Neutrophil (primary cell): ENCODE data around the gene ARHGAP44.

Experiments
- H3K27ac ChIP-seq: fragments of 200-600 bp; sonication (generic); 2 replicates; pipeline ENCODE4 v1.5.1; 2016; ENCODE audit warnings: mild to moderate bottlenecking, moderate library complexity
- H3K27me3 ChIP-seq: fragments of 200-600 bp; sonication (generic); 2 replicates; pipeline ENCODE4 v1.6.0; 2016; ENCODE audit warnings: mild to moderate bottlenecking
- H3K36me3 ChIP-seq: fragments of 200-600 bp; sonication (generic); 2 replicates; pipeline ENCODE4 v1.5.1; 2017
- H3K4me1 ChIP-seq, 2 experiments: fragments of 200-600 bp in 1 of 2; sonication (generic) in 1 of 2; 1 replicate in 1 of 2; 2 replicates in 1 of 2; pipeline versions ENCODE4 v1.5.1 to v1.6.1; 2013 to 2016; ENCODE audit warnings: low read depth in 1 of 2, low read length in 1 of 2, mild to moderate bottlenecking in 1 of 2, moderate library complexity in 1 of 2; ENCODE audit not compliant: control insufficient read depth in 1 of 2, insufficient read depth in 1 of 2
- H3K4me3 ChIP-seq, 2 experiments: fragments of 200-600 bp in 1 of 2; sonication (generic) in 1 of 2; 1 replicate in 1 of 2; 2 replicates in 1 of 2; pipeline ENCODE4 v1.5.1; 2013 to 2016; ENCODE audit warnings: low read depth in 1 of 2, low read length in 1 of 2, mild to moderate bottlenecking in 1 of 2, moderate library complexity in 1 of 2
- H3K9me3 ChIP-seq: fragments of 200-600 bp; sonication (generic); 2 replicates; pipeline ENCODE4 v1.5.1; 2016
- CTCF ChIP-seq: fragments of 200-600 bp; sonication (generic); IDR thresholded peaks from 2 replicates; pipeline ENCODE4 v1.5.1; 2016; ENCODE audit warnings: antibody characterized with exemption

Gene ARHGAP44

GRCh38 chr17:12992676-12993075, 203.4 kb downstream of the ARHGAP44 start:
- H3K27me3 ChIP-seq: no peaks in the 10 kb centered on the region
- peaks cover 80% of the 10 kb centered on the region for H3K36me3 ChIP-seq
- no peaks in the 10 kb centered on the region for H3K4me1 ChIP-seq
- TF ChIP-seq CTCF: no peak
- no peaks in the 10 kb centered on the region for H3K9me3 ChIP-seq
- H3K4me3 ChIP-seq: no peak overlapping the region
- no peak overlapping the region for H3K27ac ChIP-seq

GRCh38 chr17:12993631-12994030, 204.3 kb downstream of the ARHGAP44 start:
- TF ChIP-seq CTCF: no peak
- peaks cover 90% of the 10 kb centered on the region for H3K36me3 ChIP-seq
- no peak overlapping the region for H3K27ac ChIP-seq
- H3K9me3 ChIP-seq: no peaks in the 10 kb centered on the region
- no peaks in the 10 kb centered on the region for H3K27me3 ChIP-seq
- H3K4me1 ChIP-seq: no peaks in the 10 kb centered on the region
- no peak overlapping the region for H3K4me3 ChIP-seq

DNA sequence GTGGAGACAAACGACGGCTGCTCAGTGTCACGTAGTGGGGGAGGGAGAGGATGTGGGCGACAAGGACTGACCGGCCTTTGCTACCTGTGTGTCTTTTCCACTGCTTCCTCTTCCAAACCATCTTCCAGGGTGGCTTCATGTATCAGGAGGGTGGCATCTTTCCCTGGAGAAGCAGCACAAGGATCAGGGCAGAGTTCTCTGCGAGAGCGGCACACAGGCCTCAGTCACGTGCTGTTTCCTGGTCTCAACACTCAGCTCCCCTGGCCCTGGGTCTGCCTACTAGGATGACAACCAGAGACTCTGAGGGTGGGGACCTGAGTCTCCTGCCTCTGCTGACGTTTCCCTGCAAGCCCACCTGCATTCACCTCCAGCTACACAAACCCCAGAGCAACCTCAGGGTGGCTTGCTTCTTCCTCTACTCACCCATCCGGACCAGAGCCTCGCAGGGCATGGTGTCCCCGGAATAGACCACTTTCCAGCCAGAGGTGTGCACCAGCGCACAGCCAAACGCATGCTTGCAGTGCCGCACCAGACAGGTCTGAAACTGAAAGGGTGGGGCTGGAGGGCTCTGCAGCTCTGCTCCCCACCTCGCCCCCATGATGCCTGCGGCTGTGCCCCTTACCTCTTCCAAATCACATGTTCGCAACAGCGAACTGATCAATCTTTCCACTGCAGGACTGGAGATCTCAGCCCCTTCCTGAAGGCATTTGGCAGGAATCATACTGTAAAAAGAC, 205.2 kb downstream of the ARHGAP44 start:
- no peak overlapping the region for H3K27ac ChIP-seq
- no peak for TF ChIP-seq CTCF
- H3K36me3 ChIP-seq: peaks cover 99% of the 10 kb centered on the region
- no peaks in the 10 kb centered on the region for H3K9me3 ChIP-seq
- H3K4me3 ChIP-seq: no peak overlapping the region
- no peaks in the 10 kb centered on the region for H3K4me1 ChIP-seq
- no peaks in the 10 kb centered on the region for H3K27me3 ChIP-seq

DNA sequence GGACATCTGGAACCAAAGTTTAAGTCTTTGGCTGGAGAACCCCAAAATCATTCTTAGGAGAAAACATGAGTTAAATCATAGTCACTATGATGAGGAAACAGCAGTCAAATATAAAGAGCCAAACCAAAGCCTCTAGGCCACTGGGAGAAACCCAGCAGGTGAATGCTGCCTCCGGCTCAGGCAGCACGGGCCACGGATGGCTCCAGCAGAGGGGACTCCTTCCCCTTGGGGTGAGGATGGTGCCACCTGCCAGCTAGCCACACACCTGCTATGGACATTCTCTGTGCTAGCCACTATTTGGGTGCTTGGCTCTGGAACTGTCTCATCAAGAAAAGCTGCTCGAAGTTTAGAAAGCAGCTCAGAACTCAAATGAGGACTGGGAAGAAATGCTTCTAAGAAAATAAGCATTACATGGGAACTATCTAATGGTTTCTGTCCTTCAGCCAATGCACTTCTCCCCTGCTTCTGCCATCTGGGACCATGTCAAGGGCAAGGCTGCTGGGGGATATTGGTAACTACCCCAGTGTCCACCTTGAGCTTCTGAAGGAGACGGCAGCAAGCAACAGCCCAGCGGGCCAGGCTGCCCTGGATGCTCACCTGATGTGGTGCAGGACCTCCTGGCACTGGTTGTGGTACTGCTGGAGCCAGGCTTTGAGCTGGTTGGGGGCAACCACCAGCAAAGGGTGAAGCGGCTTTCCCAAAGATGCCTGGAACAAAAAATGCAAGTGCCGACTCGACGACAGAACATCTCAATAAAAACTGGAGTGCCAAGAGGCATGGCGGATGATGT, 206.0 kb downstream of the ARHGAP44 start:
- no peak for TF ChIP-seq CTCF
- no peak overlapping the region for H3K27ac ChIP-seq
- H3K4me1 ChIP-seq: no peaks in the 10 kb centered on the region
- no peaks in the 10 kb centered on the region for H3K9me3 ChIP-seq
- H3K4me3 ChIP-seq: no peak overlapping the region
- peaks cover 100% of the 10 kb centered on the region for H3K36me3 ChIP-seq
- H3K27me3 ChIP-seq: no peaks in the 10 kb centered on the region

GRCh38 chr17:12995896-12996295, 206.6 kb downstream of the ARHGAP44 start:
- Histone ChIP-seq H3K4me1 (no peaks in the 10 kb centered on the region), H3K36me3 (peaks cover 100% of the 10 kb centered on the region), H3K27ac (no peak overlapping the region), H3K9me3 (no peaks in the 10 kb centered on the region), H3K27me3 (no peaks in the 10 kb centered on the region), H3K4me3 (no peak overlapping the region)
- no peak for TF ChIP-seq CTCF
